NCI-H1436 (cell line): ENCODE data around the gene UBR3.
"Not testable (repeated sequence)": the region's sequence is repeated elsewhere in the genome, so short reads cannot be mapped to it uniquely, and the experiment has no call there.

ENCODE experiments used
- DNase-seq: peaks from one replicate; lab custom pipeline; 2025; lab: John Stamatoyannopoulos, UW

The UBR3 gene

GRCh38 chr2:169824373-169825333, 2.6 kb upstream of the UBR3 start, which contains the start of gene METTL5:
METTL5 (minus strand) TSS chr2:169824905; CDS start chr2:169824597, 308 bp downstream.
- peak; percentile 70 for DNase-seq

GRCh38 chr2:169828141-169828811, 1.0 kb downstream of the UBR3 start:
- DNase-seq = peak; percentile 21

DNA sequence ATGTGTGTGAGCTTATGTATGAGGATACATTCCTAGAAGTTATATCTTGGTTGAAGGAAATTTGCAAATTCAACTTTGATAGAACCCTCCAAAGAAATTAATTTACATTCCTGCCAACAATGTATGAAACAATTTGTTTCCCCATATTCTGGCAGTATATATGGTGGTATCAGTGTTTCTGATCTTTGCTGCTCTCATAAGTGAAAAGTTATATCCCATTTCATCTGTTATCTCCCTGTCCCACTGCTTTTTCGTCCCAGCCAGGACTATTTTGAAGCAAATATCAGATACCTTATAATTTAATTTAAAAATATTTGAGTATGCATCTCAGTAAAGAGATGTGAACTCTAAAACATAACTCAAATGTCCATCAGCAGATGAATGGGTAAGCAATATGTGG, 7.1 kb downstream of the UBR3 start:
- DNase-seq = no peak

GRCh38 chr2:169838743-169839489, 11.7 kb downstream of the UBR3 start:
- DNase-seq = no peak

DNA sequence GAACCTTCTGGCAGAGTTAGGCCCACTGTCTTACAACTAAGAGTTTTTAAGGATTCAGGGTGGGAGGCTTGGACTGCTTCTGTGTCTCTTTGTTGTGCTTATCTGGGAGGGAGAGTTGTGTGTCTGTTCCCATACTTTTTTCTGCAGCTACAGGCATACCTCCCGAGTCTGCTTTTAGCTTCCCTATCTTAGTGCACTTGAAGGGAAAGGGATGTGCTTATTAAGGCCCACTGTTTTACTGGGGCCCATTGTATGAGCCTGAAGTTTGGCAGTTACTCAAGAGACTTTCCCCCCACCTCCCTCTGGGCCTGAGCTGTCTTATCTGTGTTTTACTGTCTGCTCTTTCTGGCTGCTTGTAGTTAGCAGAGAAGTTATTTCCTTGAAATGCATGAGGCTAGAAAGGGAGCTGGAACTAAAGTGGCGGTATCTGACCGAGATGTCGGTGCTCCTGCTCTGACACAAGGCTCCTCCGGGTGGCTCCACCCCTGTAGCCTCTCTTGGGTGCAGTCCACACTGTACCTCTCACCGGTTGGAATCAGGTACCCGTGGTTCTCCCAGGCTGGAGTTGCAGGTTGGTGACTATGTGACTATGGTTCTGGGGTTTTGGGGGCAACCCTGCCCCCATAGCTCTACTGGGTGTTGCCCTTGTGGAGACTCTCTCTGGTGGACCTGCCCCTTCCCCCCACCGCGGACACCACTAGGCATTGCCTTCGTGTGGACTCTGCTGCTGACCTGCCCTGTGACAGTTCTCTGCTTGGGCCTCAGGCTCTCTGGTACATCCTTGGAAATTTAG, 12.9 kb downstream of the UBR3 start:
- no peak for DNase-seq

DNA sequence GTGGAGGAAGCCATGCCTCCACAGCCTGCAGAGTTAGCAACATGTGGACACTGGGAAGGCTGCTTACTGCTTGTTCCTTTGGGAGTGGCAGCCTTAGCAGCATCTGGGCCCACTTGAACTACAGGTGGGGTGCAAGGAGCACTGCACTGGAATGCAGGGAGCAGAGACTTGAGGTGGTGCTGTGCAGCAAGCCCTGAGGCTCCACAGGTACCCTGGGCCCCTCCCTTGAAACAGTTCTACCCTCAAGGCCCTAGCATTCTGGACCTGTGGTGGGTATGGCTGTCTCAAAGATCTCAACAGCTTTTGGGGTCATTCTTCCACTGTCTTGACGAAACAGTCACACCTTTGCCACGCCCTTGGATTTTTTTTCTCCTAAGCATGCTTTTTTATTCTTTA, 13.5 kb downstream of the UBR3 start:
- DNase-seq = no peak

DNA sequence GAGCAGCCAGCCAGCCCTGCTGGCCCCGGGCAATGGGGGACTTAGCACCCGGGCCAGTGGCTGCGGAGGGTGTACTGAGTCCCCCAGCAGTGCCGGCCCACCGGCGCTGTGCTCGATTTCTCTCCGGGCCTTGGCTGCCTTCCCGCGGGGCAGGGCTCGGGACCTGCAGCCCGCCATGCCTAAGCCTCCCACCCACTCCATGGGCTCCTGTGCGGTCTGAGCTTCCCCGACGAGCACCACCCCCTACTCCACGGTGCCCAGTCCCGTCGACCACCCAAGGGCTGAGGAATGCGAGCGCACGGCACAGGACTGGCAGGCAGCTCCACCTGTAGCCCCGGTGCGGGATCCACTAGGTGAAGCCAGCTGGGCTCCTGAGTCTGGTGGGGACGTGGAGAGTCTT, 14.4 kb downstream of the UBR3 start:
- not testable (repeated sequence) for DNase-seq

DNA sequence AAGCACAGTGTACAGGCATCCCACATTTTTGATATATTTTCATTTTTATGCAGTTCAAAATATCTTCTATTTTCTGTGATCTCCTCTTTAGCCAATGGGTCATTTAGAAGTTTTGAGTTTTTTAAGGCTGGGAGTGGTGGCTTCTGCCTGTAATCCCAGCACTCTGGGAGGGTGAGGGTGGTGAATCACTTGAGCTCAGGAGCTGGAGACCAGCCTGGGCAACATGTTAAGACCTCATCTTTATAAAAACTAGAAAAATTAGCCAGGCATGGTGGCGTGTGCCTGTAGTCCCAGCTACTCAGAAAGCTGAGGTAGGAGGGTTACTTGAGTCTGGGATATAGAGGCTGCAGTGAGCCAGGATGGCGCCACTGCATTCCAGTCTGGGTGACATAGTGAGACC, 17.8 kb downstream of the UBR3 start:
- DNase-seq = no peak

GRCh38 chr2:169848959-169849693, 21.9 kb downstream of the UBR3 start:
- DNase-seq = not testable (repeated sequence)

DNA sequence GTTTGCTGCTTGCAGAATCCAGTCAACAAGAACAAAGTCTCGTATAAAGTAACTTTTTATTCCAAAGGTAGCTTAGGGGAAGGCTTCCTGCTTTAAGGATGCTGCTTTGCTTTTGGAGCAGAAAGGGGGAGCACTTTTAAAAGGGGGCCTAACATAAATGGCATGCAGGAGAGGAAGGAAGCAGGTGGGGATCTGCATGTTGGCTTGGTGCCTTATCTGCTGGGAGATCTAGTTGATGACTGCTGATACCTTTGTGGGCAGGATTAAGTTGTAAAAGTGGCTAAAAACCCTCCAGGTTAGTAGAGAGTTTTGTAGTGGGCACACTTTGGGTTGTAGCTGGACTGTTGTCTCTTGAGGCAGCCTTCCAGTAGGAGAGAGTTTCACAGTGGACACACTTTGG, 22.5 kb downstream of the UBR3 start:
- DNase-seq = no peak

- DNase-seq = no peak
Measured at GRCh38 chr2:169853041-169853668, 25.9 kb downstream of the UBR3 start.

DNA sequence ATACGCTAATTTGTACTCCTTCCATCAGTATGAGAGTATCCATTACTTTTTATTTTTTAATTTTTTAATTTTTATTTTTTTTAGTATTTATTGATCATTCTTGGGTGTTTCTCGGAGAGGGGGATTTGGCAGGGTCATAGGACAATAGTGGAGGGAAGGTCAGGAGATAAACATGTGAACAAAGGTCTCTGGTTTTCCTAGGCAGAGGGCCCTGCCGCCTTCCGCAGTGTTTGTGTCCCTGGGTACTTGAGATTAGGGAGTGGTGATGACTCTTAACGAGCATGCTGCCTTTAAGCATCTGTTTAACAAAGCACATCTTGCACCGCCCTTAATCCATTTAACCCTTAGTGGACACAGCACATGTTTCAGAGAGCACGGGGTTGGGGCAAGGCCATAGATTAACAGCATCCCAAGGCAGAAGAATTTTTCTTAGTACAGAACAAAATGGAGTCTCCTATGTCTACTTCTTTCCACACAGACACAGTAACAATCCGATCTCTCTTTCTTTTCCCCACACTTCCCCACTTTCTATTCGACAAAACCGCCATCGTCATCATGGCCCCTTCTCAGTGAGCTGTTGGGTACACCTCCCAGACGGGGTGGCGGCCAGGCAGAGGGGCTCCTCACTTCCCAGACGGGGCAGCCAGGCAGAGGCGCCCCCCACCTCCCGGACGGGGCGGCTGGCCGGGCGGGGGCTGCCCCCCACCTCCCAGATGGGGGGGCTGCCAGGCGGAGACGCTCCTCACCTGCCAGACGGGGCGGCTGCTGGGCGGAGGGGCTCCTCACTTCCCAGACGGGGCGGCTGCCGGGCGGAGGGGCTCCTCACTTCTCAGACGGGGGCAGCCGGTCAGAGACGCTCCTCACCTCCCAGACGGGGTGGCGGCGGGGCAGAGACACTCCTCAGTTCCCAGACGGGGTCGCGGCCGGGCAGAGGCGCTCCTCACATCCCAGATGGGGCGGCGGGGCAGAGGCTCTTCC, 28.3 kb downstream of the UBR3 start:
- not testable (repeated sequence) for DNase-seq

GRCh38 chr2:169859423-169859822, 32.2 kb downstream of the UBR3 start:
- DNase-seq = no peak

DNA sequence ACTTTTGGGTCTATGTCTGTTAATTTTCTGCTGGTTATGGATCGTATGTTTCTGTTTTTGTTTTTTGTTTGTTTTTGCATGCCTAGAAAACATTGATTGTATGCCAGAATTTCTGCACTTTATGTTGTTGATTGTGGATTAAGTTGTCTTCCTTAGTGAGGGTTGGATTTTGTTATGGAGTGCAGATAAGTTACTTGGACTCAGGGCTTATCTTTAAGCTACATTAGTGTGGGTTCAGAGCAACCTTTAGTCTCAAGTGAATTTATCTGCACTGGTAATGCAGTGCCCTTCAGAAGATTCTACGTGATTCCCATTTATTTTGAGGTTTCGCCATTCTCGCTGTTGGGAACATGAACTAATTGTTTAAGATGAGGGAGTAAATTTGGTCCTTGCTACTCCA, 32.9 kb downstream of the UBR3 start:
- no peak for DNase-seq

GRCh38 chr2:169862816-169863215, 35.6 kb downstream of the UBR3 start:
- no peak for DNase-seq

- no peak for DNase-seq
Measured at GRCh38 chr2:169865492-169865891, 38.2 kb downstream of the UBR3 start.

DNA sequence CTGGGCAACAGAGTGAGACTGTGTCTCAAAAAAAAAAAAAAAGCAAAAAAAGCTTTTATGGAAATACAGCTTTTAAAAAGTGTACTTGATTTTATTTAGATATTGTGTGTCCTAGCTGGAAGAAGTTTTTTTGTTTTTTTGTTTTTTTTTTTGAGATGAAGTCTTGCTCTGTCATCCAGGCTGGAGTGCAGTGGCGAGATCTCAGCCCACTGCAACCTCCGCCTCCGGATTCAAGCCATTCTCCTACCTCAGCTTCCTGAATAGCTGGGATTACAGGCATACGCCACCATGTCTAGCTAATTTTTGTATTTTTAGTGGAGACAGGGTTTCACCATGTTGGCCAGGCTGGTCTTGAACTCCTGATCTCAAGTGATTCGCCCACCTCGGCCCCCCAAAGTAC, 39.0 kb downstream of the UBR3 start:
- DNase-seq = not testable (repeated sequence)

DNA sequence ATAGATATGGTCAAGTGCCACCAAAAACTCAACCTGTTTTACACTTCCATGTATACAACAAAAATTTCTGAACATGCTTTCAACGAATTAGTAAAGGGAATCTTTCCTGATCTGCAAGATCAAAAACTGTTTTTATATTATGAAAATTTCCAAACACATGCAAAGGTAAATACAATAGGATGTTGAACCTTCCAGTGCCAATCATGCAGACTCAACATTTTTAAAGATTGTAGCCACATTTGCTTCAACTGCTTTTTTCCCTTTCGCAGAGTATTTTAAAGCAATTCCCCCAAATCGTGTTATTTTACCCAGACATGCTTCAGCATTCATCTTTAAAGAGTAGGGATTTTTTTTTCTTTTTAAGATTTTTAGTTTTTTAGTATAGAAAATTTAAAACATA, 40.3 kb downstream of the UBR3 start:
- DNase-seq = no peak

GRCh38 chr2:169868951-169869350, 41.7 kb downstream of the UBR3 start:
- no peak for DNase-seq
